ENCODE results near the gene CIZ1. TPM values are rescaled to one million over a fixed set of nuclear protein-coding genes. Genes with fewer than 3 reads are reported as not detected.

Gene CIZ1
- total RNA-seq, 1 donor from 2014 or later, result 33.4 TPM

GRCh38 chr9:128161215-128161902 is 30.0 kb downstream of the CIZ1 start:
- Histone ChIP-seq H4K20me1 (ENCODE audit: low read depth) (peaks cover 13% of the 10 kb centered on the region), H3K36me3 (no peaks in the 10 kb centered on the region), H3F3A (ENCODE audit: low read depth) (peaks cover 9% of the 10 kb centered on the region), H3K9ac (no peak overlapping the region), H3K4me3 (peak overlapping the region; percentile 67), H3K27me3 (no peaks in the 10 kb centered on the region), H3K79me2 (ENCODE audit: low read depth) (peaks cover 10% of the 10 kb centered on the region), H3K4me1 (peaks cover 5% of the 10 kb centered on the region), H3K4me2 (peak overlapping the region; percentile 77), H3K9me3 (ENCODE audit: low read depth) (no peaks in the 10 kb centered on the region), H2AFZ (replicated peaks) (no peak overlapping the region), H3K27ac (no peak overlapping the region)
- no peak for DNase-seq (ENCODE audit: low spot score)
- TF ChIP-seq EZH2phosphoT487 (IDR thresholded peaks at IDR 0.05) (no peak), CTCF (IDR thresholded peaks at IDR 0.05) (no peak), EZH2 (IDR thresholded peaks at IDR 0.05) (no peak)
- Mint-ChIP-seq H3K27me3 (ENCODE audit: insufficient read depth, low read depth) (no peaks in the 10 kb centered on the region), H3K27ac (no peak overlapping the region), H3K36me3 (peaks cover 9% of the 10 kb centered on the region), H3K4me1 (peaks cover 9% of the 10 kb centered on the region), H3K4me3 (peak overlapping the region; percentile 84), H3K9me3 (no peaks in the 10 kb centered on the region)

DNA sequence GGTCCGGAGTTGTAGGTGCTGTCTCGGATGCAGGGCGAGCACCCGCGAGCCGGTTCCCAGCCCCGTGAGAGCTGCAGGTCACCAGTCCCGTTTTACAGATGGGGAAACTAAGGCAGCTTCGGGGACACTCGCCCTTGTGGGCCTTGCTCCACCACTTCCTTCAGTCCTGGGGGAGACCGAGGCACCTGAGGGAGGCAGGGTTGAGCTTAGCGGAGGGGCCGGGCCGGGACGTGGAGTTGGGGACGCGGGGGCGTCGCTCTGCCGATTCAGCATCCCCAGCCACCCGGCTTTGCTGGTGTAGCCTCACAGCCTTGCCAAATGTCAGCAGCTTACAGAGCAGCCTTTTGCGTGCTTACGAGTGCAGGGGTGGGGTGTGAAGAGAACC is 30.8 kb downstream of the CIZ1 start:
- DNase-seq (ENCODE audit: low spot score), result peak; percentile 59
- H3F3A ChIP-seq (ENCODE audit: low read depth), result peaks cover 14% of the 10 kb centered on the region
- H3K27ac Mint-ChIP-seq, result no peak overlapping the region
- TF ChIP-seq EZH2phosphoT487 (IDR thresholded peaks at IDR 0.05), result no peak
- TF ChIP-seq CTCF (IDR thresholded peaks at IDR 0.05), result no peak
- TF ChIP-seq EZH2 (IDR thresholded peaks at IDR 0.05), result no peak
- peaks cover 13% of the 10 kb centered on the region for H4K20me1 ChIP-seq (ENCODE audit: low read depth)
- H3K27me3 ChIP-seq, result no peaks in the 10 kb centered on the region
- no peaks in the 10 kb centered on the region for H3K27me3 Mint-ChIP-seq (ENCODE audit: insufficient read depth, low read depth)
- H3K9ac ChIP-seq, result peak overlapping the region; percentile 60
- no peaks in the 10 kb centered on the region for H3K36me3 ChIP-seq
- peak overlapping the region; percentile 84 for H3K4me3 Mint-ChIP-seq
- peaks cover 10% of the 10 kb centered on the region for H3K79me2 ChIP-seq (ENCODE audit: low read depth)
- H3K4me3 ChIP-seq, result peak overlapping the region; percentile 67
- H3K4me1 Mint-ChIP-seq, result peaks cover 9% of the 10 kb centered on the region
- H3K27ac ChIP-seq, result no peak overlapping the region
- H3K9me3 Mint-ChIP-seq, result no peaks in the 10 kb centered on the region
- peak overlapping the region; percentile 87 for H2AFZ ChIP-seq (replicated peaks)
- peak overlapping the region; percentile 77 for H3K4me2 ChIP-seq
- H3K9me3 ChIP-seq (ENCODE audit: low read depth), result no peaks in the 10 kb centered on the region
- H3K4me1 ChIP-seq, result peaks cover 5% of the 10 kb centered on the region
- peaks cover 7% of the 10 kb centered on the region for H3K36me3 Mint-ChIP-seq

GRCh38 chr9:128159784-128160602 is 31.4 kb downstream of the CIZ1 start, which contains the start of gene BBLN:
Gene BBLN (plus strand): TSS chr9:128160265. CDS start chr9:128160408, 143 bp downstream.
- Mint-ChIP-seq H3K4me1 (peaks cover 11% of the 10 kb centered on the region), H3K9me3 (no peaks in the 10 kb centered on the region), H3K36me3 (peaks cover 7% of the 10 kb centered on the region), H3K4me3 (peak within 1 kb of the TSS; percentile 84), H3K27ac (peak within 1 kb of the TSS; percentile 60), H3K27me3 (ENCODE audit: insufficient read depth, low read depth) (no peaks in the 10 kb centered on the region)
- H4K20me1 ChIP-seq (ENCODE audit: low read depth), result peaks cover 13% of the 10 kb centered on the region
- peaks cover 14% of the 10 kb centered on the region for H3F3A ChIP-seq (ENCODE audit: low read depth)
- peak within 1 kb of the TSS; percentile 77 for H3K4me2 ChIP-seq
- H2AFZ ChIP-seq (replicated peaks), result peak within 1 kb of the TSS; percentile 87
- peak within 1 kb of the TSS; percentile 67 for H3K4me3 ChIP-seq
- H3K36me3 ChIP-seq, result no peaks in the 10 kb centered on the region
- peaks cover 5% of the 10 kb centered on the region for H3K4me1 ChIP-seq
- TF ChIP-seq EZH2phosphoT487 (IDR thresholded peaks at IDR 0.05) (no peak), CTCF (IDR thresholded peaks at IDR 0.05) (no peak), EZH2 (IDR thresholded peaks at IDR 0.05) (no peak)
- H3K9ac ChIP-seq, result peak within 1 kb of the TSS; percentile 60
- DNase-seq (ENCODE audit: low spot score), result peak; percentile 97
- H3K79me2 ChIP-seq (ENCODE audit: low read depth), result peaks cover 10% of the 10 kb centered on the region
- H3K27me3 ChIP-seq, result no peaks in the 10 kb centered on the region
- H3K9me3 ChIP-seq (ENCODE audit: low read depth), result no peaks in the 10 kb centered on the region
- H3K27ac ChIP-seq, result no peak within 1 kb of the TSS

Data from neural progenitor cell (in vitro differentiated cells).